SK-N-SH treated with all-trans-retinoic acid at 6 μM for 48 hours (cell line): ENCODE measurements around the gene CST7.

Source experiments
- ARNTL ChIP-seq: fragments of 450-650 bp; formaldehyde crosslinking; IDR thresholded peaks from 2 replicates; pipeline ENCODE4 v1.5.0; 2020; ENCODE audit warnings: low read depth, mild to moderate bottlenecking, moderate library complexity, borderline replicate concordance
- ISL1 ChIP-seq: fragments of 250-450 bp; sonication (Bioruptor Pico); IDR thresholded peaks from 2 replicates; pipeline ENCODE4 v2.1.2; 2022; ENCODE audit warnings: mild to moderate bottlenecking, moderate library complexity
- POU6F1 ChIP-seq: fragments of 250-450 bp; sonication (Bioruptor Pico); IDR thresholded peaks from 2 replicates; pipeline ENCODE4 v1.8.0; 2021; ENCODE audit warnings: low read depth, mild to moderate bottlenecking, moderate library complexity, borderline replicate concordance
- ZC3H10 ChIP-seq: fragments of 250-450 bp; sonication (Bioruptor Pico); IDR thresholded peaks from 2 replicates; pipeline ENCODE4 v1.5.1; 2021; ENCODE audit warnings: mild to moderate bottlenecking, moderate library complexity
- ZFP3 ChIP-seq: fragments of 250-450 bp; sonication (Bioruptor Pico); IDR thresholded peaks from 2 replicates; pipeline ENCODE4 v1.5.0; 2020; ENCODE audit warnings: mild to moderate bottlenecking, moderate library complexity
- ZFP30 ChIP-seq: fragments of 450-650 bp; formaldehyde crosslinking; IDR thresholded peaks from 2 replicates; pipeline ENCODE4 v1.5.0; 2022; ENCODE audit warnings: mild to moderate bottlenecking, moderate library complexity

GRCh38 chr20:24983896-24984295 lies 34.8 kb downstream of the CST7 start:
- no peak for TF ChIP-seq ZFP30
- no peak for TF ChIP-seq ZFP3 (CRISPR knock-in tag)
- TF ChIP-seq POU6F1 (CRISPR knock-in tag) = no peak
- no peak for TF ChIP-seq ZC3H10 (CRISPR knock-in tag)
- TF ChIP-seq ISL1 = no peak
- no peak for TF ChIP-seq ARNTL (CRISPR knock-in tag)
